Left renal cortex interstitium (tissue), 4 donors: ENCODE results near the gene ULK4. TPM values are rescaled to one million over a fixed set of nuclear protein-coding genes. Genes with fewer than 3 reads are reported as not detected.
"Not testable (repeated sequence)": the region's sequence is repeated elsewhere in the genome, so short reads cannot be mapped to it uniquely, and the experiment has no call there.

Source experiments
- DNase-seq, 4 donors: peaks; one replicate each; pipeline ENCODE4 v3.0.0-alpha.2; 2013; ENCODE audit warnings: low read depth in 4 of 4, low spot score in 2 of 4, missing footprints in 1 of 4
- polyA plus RNA-seq, 4 donors: library from polyadenylated mRNA; unstranded; fragments of 120-200 nt; gene quantifications; one replicate each; pipeline ENCODE4 v1.2.1, GENCODE V29; 2013; ENCODE audit not compliant: insufficient read length in 4 of 4

Gene ULK4
- polyA plus RNA-seq, 4 donors: 3.7 to 5.2 (median 5.1) TPM

- no peak for DNase-seq
These were observed 504.7 kb downstream of the ULK4 start for GRCh38 chr3:41457176-41457575.

- no peak for DNase-seq
These were observed 505.7 kb downstream of the ULK4 start for GRCh38 chr3:41456162-41456561.

- not testable (repeated sequence) for DNase-seq
These were observed 508.3 kb downstream of the ULK4 start for GRCh38 chr3:41453618-41454017.

GRCh38 chr3:41450416-41451231 lies 511.3 kb downstream of the ULK4 start:
- no peak for DNase-seq

DNA sequence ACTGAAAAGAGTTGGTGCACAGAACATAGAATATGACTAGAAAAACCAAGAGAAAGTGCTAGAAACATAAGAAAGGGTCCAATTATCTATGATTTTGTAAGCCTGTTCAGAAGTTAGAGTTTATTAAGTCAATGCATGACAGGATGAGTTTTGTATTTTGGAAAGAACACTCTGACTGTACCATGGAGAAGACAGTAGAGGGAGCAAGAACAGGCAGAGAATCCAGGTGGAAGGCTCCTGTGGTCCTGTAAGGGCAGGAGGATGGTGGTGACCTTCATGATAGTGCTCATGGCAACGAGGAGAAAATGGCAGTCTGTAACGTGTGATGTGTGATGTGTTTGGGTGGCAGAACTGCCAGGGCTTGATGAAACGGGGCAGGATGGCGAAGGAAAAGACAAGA lies 513.5 kb downstream of the ULK4 start:
- no peak for DNase-seq

GRCh38 chr3:41447701-41448100 lies 514.2 kb downstream of the ULK4 start:
- DNase-seq: no peak

DNA sequence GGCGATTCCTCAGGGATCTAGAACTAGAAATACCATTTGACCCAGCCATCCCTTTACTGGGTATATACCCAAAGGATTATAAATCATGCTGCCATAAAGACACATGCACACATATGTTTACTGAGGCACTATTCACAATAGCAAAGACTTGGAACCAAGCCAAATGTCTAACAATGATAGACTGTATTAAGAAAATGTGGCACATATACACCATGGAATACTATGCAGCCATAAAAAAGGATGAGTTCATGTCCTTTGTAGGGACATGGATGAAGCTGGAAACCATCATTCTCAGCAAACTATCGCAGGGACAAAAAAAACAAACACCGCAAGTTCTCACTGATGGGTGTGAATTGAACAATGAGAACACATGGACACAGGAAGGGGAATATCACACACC lies 515.6 kb downstream of the ULK4 start:
- not testable (repeated sequence) for DNase-seq

GRCh38 chr3:41441568-41441967 lies 520.3 kb downstream of the ULK4 start:
- DNase-seq: no peak

DNA sequence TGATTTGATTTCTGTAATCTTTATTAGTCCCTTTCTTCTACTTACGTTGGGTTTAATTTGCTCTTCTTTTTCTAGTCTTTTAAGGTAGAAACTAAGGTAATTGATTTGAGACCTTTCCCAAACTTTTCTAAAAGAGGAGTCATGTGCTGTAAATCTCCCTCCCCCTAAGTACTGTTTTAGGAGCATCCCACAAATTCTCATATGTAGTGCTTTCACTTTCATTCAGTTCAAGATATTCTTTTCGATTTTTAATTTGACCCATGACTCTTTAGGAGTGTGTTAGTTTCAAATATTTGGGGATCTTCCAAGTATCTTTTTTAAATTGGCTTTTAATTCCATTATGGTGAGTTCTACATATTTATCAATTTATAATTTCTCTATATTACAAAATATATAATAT lies 520.8 kb downstream of the ULK4 start:
- no peak for DNase-seq

- no peak for DNase-seq
These were observed 524.9 kb downstream of the ULK4 start for GRCh38 chr3:41436983-41437382.

DNA sequence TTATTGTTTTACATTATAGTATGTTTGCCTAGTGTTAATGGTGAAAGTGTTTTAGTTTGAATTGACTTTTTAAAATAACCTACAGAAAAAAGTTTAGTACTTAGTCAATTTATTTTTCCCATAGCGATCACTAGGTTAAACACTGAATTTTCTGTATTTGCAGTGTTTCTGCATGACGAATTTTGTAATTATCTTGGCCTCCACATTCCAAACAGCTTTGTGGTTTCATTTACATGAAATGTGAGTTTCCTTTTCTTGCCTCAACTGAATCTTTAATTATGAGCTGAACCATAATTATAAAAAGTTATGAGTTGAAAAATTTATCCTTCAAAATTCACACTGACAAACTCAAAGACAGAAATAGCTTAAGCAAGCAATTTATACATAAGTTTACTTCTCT lies 527.1 kb downstream of the ULK4 start:
- DNase-seq: no peak

DNA sequence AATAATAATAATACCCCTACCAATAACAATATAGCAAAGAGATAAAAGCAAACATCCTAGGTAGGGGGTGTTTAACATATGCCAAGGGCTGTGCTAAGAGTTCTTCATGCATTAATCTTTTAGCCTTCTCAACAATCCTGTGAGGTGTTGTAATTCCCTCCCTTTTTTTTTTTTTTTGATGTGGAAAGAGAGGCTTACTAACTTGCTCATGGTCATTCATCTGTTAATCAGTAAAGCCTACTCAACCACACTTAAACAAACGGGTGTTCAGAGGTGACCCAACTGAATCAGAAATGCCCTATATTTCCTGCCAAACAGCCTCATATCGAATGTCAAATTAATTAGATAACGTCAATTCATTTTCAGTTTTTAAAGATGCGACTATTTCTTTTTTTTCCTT lies 530.5 kb downstream of the ULK4 start:
- DNase-seq: no peak

GRCh38 chr3:41430886-41431285 lies 531.0 kb downstream of the ULK4 start:
- no peak for DNase-seq

DNA sequence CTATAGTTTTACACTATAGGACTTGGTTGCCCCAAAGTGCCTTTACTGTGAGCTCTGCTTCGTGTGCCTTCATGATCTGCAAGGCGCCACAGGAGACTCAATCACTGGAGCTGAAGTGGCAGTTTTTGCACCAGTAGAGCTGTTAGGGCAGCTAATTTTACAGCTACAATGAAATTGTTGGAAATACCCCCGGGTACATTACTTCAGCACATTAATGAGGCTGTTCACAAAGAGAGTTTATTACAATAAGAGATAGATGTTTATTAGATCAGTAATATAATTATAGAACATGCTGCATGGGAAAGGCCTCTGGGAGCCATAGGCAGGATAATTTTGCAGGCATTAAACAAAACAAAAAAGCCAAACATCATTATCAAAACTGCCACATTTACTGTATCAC lies 531.5 kb downstream of the ULK4 start:
- no peak for DNase-seq

GRCh38 chr3:41426485-41426884 lies 535.4 kb downstream of the ULK4 start:
- no peak for DNase-seq

- no peak for DNase-seq
These were observed 537.2 kb downstream of the ULK4 start for GRCh38 chr3:41424543-41425300.

DNA sequence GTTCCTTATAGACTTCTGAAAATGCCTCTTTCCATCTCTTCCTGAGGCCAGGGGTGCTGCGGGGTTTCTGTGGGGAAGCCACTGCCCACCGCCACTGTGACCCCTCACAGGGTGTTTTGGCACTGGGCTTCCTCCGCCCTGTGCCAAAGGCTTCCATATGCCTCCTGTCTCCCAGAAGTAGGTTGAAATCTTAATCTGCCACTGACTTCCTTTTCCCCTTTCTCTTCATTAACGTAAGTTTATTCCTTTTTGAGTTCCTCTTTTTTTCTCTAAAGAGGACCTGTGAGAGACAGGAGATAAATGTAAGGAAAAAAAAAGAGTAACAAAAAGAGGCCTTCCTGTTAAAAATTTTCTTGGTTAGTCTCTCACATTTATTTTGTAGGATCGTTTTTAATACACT lies 542.1 kb downstream of the ULK4 start:
- no peak for DNase-seq

DNA sequence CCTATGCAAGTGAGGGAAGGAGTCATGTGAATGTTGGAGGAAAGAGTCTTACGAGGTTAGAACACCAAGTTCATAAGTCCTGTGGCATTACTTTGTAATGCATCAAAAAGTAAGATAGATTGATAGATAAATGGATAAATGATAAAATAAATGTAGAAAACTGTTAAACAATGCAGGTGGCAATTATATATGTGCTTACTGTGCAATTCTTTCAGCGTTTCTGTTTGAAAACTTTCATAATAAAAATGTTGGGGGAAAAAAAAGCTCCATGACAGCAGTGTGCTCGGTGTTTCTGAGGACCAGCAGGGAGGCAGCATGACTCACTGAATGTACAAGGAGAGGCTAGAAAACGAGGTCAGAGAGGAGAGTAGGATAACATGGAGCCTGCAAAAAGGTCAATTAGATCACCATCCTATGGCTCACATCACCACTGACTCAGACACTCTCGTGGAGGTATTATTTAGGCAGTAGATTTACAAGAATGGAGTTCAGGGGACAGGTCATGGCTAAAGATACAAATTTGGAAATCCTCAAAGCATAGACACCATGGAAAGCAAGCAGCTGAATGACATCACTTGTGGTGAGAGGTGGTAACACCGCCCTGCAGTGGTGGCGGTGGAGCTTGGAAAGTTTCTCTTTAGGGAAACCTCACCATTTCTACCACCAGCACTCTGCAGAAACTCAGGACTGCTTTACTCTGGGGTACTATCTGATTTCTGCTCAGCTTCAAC lies 542.8 kb downstream of the ULK4 start:
- no peak for DNase-seq

- no peak for DNase-seq
These were observed 544.3 kb downstream of the ULK4 start for GRCh38 chr3:41417574-41417973.

DNA sequence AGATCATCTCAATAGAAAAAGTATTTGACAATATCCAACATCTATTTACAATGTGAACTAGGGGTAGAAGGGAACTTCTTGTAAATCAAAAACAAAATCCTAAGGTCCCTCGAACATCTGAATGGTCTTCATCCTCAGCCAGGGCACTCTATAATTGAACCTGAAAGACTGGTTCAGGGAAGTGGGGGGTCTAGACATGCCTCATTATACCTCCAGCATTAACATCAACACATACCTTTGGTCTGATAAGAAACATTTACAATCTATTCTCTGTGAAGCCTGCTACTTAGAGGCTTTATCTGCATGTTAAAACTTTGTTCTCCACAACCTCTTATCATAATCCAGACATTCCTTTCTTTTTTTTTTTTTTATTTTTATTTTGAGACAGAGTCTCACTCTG lies 550.8 kb downstream of the ULK4 start:
- no peak for DNase-seq

- no peak for DNase-seq
These were observed 556.4 kb downstream of the ULK4 start for GRCh38 chr3:41405466-41405865.
